ENCODE results near the gene MSANTD3. TPM values are rescaled to one million over a fixed set of nuclear protein-coding genes. Genes with fewer than 3 reads are reported as not detected.

MSANTD3 gene
- total and polyA plus RNA-seq, 2 of the 13 experiments (the other 11 are each of a cell fraction or from before 2014, with no cell fraction given) = 10.1 to 19.2 TPM

- Histone ChIP-seq H3K79me2 (ENCODE audit: insufficient read depth, low read length) (peaks cover 4% of the 10 kb centered on the region), H3K4me1 (ENCODE audit: insufficient read depth, low read length) (peaks cover 2% of the 10 kb centered on the region), H3K36me3 (replicated peaks in 1 of 2; ENCODE audit: control insufficient read depth in 1 of 2, insufficient read depth in 2 of 2, low read length in 2 of 2) (peaks cover 2 to 3% of the 10 kb centered on the region in 2 experiments; a peak in 4 of 5 replicates), H3K27me3 (ENCODE audit: control insufficient read depth in 1 of 2, insufficient read depth in 2 of 2, low read length in 2 of 2) (no peaks in the 10 kb centered on the region), H3K9ac (ENCODE audit: insufficient read depth, low read depth, low read length) (no peak overlapping the region), H4K20me1 (ENCODE audit: insufficient read depth, low read length) (no peaks in the 10 kb centered on the region), H3K27ac (ENCODE audit: extremely low read length, insufficient read depth, low read length) (no peak overlapping the region), H2AFZ (ENCODE audit: low read length) (no peak overlapping the region), H3K4me3 (replicated peaks in 1 of 3; ENCODE audit: insufficient read depth in 1 of 3, low read depth in 2 of 3, low read length in 3 of 3) (no peak overlapping the region), H3K9me3 (ENCODE audit: low read length) (no peaks in the 10 kb centered on the region), H3K4me2 (ENCODE audit: low read depth, low read length) (no peak overlapping the region)
- BruUV-seq (replicated peaks) = no TSS peak
- WGBS (ENCODE audit: low lambda C conversion rate) = 96% methylated on average over 2 of the region's 2 CpGs
- FAIRE-seq = no peak
- CTCF ChIA-PET (ENCODE audit: low intra/inter-chr PET ratio, low total read pairs) = no interaction called here
- intact Hi-C loops (cut with micrococcal nuclease; ENCODE audit: unreplicated experiment) = no loop called here
- in situ Hi-C loops (cut with HindIII; ENCODE audit: extremely low pct_ligation_motif_present, low pct_unique_long_range_greater_than_20kb) = no loop called here
- ATAC-seq = no peak
- POLR2A ChIA-PET = no interaction called here
- no peak for DNase-seq (ENCODE audit: low spot score)
- TF ChIP-seq YEATS4 (CRISPR knock-in tag; IDR thresholded peaks at IDR 0.05; ENCODE audit: borderline replicate concordance) = no peak
- no peak for TF ChIP-seq ZFP37 (CRISPR knock-in tag; IDR thresholded peaks at IDR 0.05; ENCODE audit: borderline replicate concordance)
- TF ChIP-seq MYC (CRISPR knock-in tag; IDR thresholded peaks at IDR 0.05; ENCODE audit: borderline replicate concordance) = no peak
- TF ChIP-seq, protein P1, sequence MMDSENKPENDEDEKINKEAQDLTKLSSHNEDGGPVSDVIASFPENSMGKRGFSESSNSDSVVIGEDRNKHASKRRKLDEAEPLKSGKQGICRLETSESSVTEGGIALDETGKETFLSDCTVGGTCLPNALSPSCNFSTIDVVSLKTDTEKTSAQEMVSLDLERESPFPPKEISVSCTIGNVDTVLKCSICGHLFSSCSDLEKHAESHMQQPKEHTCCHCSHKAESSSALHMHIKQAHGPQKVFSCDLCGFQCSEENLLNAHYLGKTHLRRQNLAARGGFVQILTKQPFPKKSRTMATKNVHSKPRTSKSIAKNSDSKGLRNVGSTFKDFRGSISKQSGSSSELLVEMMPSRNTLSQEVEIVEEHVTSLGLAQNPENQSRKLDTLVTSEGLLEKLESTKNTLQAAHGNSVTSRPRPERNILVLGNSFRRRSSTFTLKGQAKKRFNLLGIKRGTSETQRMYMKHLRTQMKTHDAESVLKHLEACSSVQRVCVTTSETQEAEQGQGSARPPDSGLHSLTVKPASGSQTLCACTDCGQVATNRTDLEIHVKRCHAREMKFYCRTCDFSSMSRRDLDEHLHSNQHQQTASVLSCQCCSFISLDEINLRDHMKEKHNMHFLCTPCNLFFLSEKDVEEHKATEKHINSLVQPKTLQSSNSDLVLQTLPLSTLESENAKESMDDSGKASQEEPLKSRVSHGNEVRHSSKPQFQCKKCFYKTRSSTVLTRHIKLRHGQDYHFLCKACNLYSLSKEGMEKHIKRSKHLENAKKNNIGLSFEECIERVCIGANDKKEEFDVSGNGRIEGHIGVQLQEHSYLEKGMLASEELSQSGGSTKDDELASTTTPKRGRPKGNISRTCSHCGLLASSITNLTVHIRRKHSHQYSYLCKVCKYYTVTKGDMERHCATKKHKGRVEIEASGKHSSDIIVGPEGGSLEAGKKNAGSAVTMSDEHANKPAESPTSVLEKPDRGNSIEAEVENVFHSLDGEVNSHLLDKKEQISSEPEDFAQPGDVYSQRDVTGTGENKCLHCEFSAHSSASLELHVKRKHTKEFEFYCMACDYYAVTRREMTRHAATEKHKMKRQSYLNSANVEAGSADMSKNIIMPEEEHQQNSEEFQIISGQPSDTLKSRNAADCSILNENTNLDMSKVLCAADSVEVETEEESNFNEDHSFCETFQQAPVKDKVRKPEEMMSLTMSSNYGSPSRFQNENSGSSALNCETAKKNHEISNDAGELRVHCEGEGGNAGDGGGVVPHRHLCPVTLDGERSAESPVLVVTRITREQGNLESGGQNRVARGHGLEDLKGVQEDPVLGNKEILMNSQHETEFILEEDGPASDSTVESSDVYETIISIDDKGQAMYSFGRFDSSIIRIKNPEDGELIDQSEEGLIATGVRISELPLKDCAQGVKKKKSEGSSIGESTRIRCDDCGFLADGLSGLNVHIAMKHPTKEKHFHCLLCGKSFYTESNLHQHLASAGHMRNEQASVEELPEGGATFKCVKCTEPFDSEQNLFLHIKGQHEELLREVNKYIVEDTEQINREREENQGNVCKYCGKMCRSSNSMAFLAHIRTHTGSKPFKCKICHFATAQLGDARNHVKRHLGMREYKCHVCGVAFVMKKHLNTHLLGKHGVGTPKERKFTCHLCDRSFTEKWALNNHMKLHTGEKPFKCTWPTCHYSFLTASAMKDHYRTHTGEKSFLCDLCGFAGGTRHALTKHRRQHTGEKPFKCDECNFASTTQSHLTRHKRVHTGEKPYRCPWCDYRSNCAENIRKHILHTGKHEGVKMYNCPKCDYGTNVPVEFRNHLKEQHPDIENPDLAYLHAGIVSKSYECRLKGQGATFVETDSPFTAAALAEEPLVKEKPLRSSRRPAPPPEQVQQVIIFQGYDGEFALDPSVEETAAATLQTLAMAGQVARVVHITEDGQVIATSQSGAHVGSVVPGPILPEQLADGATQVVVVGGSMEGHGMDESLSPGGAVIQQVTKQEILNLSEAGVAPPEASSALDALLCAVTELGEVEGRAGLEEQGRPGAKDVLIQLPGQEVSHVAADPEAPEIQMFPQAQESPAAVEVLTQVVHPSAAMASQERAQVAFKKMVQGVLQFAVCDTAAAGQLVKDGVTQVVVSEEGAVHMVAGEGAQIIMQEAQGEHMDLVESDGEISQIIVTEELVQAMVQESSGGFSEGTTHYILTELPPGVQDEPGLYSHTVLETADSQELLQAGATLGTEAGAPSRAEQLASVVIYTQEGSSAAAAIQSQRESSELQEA (CRISPR knock-in tag; IDR thresholded peaks at IDR 0.05; ENCODE audit: not compliant biosample characterization) = no peak
- TF ChIP-seq ZNF292 (CRISPR knock-in tag; IDR thresholded peaks at IDR 0.05; ENCODE audit: borderline replicate concordance, low read depth) = no peak
- TF ChIP-seq ZFP41 (CRISPR knock-in tag; IDR thresholded peaks at IDR 0.05; ENCODE audit: borderline replicate concordance) = no peak
- TF ChIP-seq PITX1 (CRISPR knock-in tag; IDR thresholded peaks at IDR 0.05) = no peak
Measured at GRCh38 chr9:100449420-100449819, 22.5 kb downstream of the MSANTD3 start.
